Measurements from ENCODE around the gene ONECUT2.
"Not testable (repeated sequence)": the region's sequence is repeated elsewhere in the genome, so short reads cannot be mapped to it uniquely, and the experiment has no call there.

ONECUT2 gene

GRCh38 chr18:57475903-57476302 lies 40.7 kb downstream of the ONECUT2 start:
- ATAC-seq (replicated peaks; ENCODE audit: extremely low read depth, poor library complexity, severe bottlenecking) (no peak), DNase-seq (ENCODE audit: low spot score in 2 of 2) (no peak)
- Mint-ChIP-seq H3K9me3 (no peaks in the 10 kb centered on the region), H3K36me3 (ENCODE audit: insufficient read depth) (no peaks in the 10 kb centered on the region), H3K27ac (ENCODE audit: low read depth) (no peak overlapping the region), H3K4me3 (no peak overlapping the region), H3K27me3 (peaks cover 33% of the 10 kb centered on the region), H3K4me1 (no peaks in the 10 kb centered on the region)

GRCh38 chr18:57480733-57481132 lies 45.6 kb downstream of the ONECUT2 start:
- no peaks in the 10 kb centered on the region for H3K36me3 Mint-ChIP-seq (ENCODE audit: insufficient read depth)
- ATAC-seq (replicated peaks; ENCODE audit: extremely low read depth, poor library complexity, severe bottlenecking) (no peak), DNase-seq (ENCODE audit: low spot score in 2 of 2) (no peak)
- H3K27ac Mint-ChIP-seq (ENCODE audit: low read depth): no peak overlapping the region
- peaks cover 26% of the 10 kb centered on the region for H3K27me3 Mint-ChIP-seq
- no peaks in the 10 kb centered on the region for H3K4me1 Mint-ChIP-seq
- H3K9me3 Mint-ChIP-seq: no peaks in the 10 kb centered on the region
- H3K4me3 Mint-ChIP-seq: no peak overlapping the region

GRCh38 chr18:57497372-57498294 lies 62.5 kb downstream of the ONECUT2 start:
- DNase-seq (ENCODE audit: low spot score in 2 of 2) (no peak), ATAC-seq (replicated peaks; ENCODE audit: extremely low read depth, poor library complexity, severe bottlenecking) (no peak)
- Mint-ChIP-seq H3K27ac (ENCODE audit: low read depth) (no peak overlapping the region), H3K4me3 (no peak overlapping the region), H3K36me3 (ENCODE audit: insufficient read depth) (peaks cover 3% of the 10 kb centered on the region), H3K27me3 (peaks cover 25% of the 10 kb centered on the region), H3K9me3 (no peaks in the 10 kb centered on the region), H3K4me1 (no peaks in the 10 kb centered on the region)

GRCh38 chr18:57498682-57499256 lies 63.6 kb downstream of the ONECUT2 start:
- Mint-ChIP-seq H3K4me3 (no peak overlapping the region), H3K4me1 (no peaks in the 10 kb centered on the region), H3K27ac (ENCODE audit: low read depth) (no peak overlapping the region), H3K36me3 (ENCODE audit: insufficient read depth) (peaks cover 3% of the 10 kb centered on the region), H3K9me3 (no peaks in the 10 kb centered on the region), H3K27me3 (peaks cover 15% of the 10 kb centered on the region)
- DNase-seq (ENCODE audit: low spot score in 2 of 2) (no peak), ATAC-seq (replicated peaks; ENCODE audit: extremely low read depth, poor library complexity, severe bottlenecking) (no peak)

GRCh38 chr18:57502624-57503023 lies 67.5 kb downstream of the ONECUT2 start:
- Mint-ChIP-seq H3K9me3 (no peaks in the 10 kb centered on the region), H3K4me3 (no peak overlapping the region), H3K27me3 (peaks cover 34% of the 10 kb centered on the region), H3K4me1 (no peaks in the 10 kb centered on the region), H3K27ac (ENCODE audit: low read depth) (no peak overlapping the region), H3K36me3 (ENCODE audit: insufficient read depth) (peaks cover 3% of the 10 kb centered on the region)
- DNase-seq (ENCODE audit: low spot score in 2 of 2) (no peak), ATAC-seq (replicated peaks; ENCODE audit: extremely low read depth, poor library complexity, severe bottlenecking) (no peak)

- ATAC-seq (replicated peaks; ENCODE audit: extremely low read depth, poor library complexity, severe bottlenecking) (no peak), DNase-seq (ENCODE audit: low spot score in 2 of 2) (no peak)
- H3K9me3 Mint-ChIP-seq: no peaks in the 10 kb centered on the region
- H3K27me3 Mint-ChIP-seq: peaks cover 56% of the 10 kb centered on the region
- H3K27ac Mint-ChIP-seq (ENCODE audit: low read depth): no peak overlapping the region
- H3K4me3 Mint-ChIP-seq: no peak overlapping the region
- no peaks in the 10 kb centered on the region for H3K4me1 Mint-ChIP-seq
- H3K36me3 Mint-ChIP-seq (ENCODE audit: insufficient read depth): no peaks in the 10 kb centered on the region
Measured at GRCh38 chr18:57505231-57505630, 70.1 kb downstream of the ONECUT2 start.

GRCh38 chr18:57516056-57516455 lies 80.9 kb downstream of the ONECUT2 start:
- H3K27me3 Mint-ChIP-seq: peaks cover 35% of the 10 kb centered on the region
- no peaks in the 10 kb centered on the region for H3K36me3 Mint-ChIP-seq (ENCODE audit: insufficient read depth)
- no peak overlapping the region for H3K27ac Mint-ChIP-seq (ENCODE audit: low read depth)
- H3K4me3 Mint-ChIP-seq: no peak overlapping the region
- H3K9me3 Mint-ChIP-seq: no peaks in the 10 kb centered on the region
- DNase-seq (ENCODE audit: low spot score in 2 of 2): no peak
- ATAC-seq (replicated peaks; ENCODE audit: extremely low read depth, poor library complexity, severe bottlenecking): no peak
- no peaks in the 10 kb centered on the region for H3K4me1 Mint-ChIP-seq

GRCh38 chr18:57518533-57518932 lies 83.4 kb downstream of the ONECUT2 start:
- no peak for DNase-seq (ENCODE audit: low spot score in 2 of 2)
- H3K27me3 Mint-ChIP-seq: peaks cover 35% of the 10 kb centered on the region
- no peaks in the 10 kb centered on the region for H3K4me1 Mint-ChIP-seq
- no peaks in the 10 kb centered on the region for H3K36me3 Mint-ChIP-seq (ENCODE audit: insufficient read depth)
- no peak for ATAC-seq (replicated peaks; ENCODE audit: extremely low read depth, poor library complexity, severe bottlenecking)
- H3K9me3 Mint-ChIP-seq: no peaks in the 10 kb centered on the region
- no peak overlapping the region for H3K27ac Mint-ChIP-seq (ENCODE audit: low read depth)
- H3K4me3 Mint-ChIP-seq: no peak overlapping the region

- H3K9me3 Mint-ChIP-seq: no peaks in the 10 kb centered on the region
- H3K4me1 Mint-ChIP-seq: no peaks in the 10 kb centered on the region
- ATAC-seq (replicated peaks; ENCODE audit: extremely low read depth, poor library complexity, severe bottlenecking) (no peak), DNase-seq (ENCODE audit: low spot score in 2 of 2) (no peak)
- H3K27me3 Mint-ChIP-seq: peaks cover 35% of the 10 kb centered on the region
- H3K4me3 Mint-ChIP-seq: no peak overlapping the region
- no peaks in the 10 kb centered on the region for H3K36me3 Mint-ChIP-seq (ENCODE audit: insufficient read depth)
- no peak overlapping the region for H3K27ac Mint-ChIP-seq (ENCODE audit: low read depth)
Measured at GRCh38 chr18:57519668-57520424, 84.7 kb downstream of the ONECUT2 start.

GRCh38 chr18:57522348-57522747 lies 87.2 kb downstream of the ONECUT2 start:
- not testable (repeated sequence) for ATAC-seq (replicated peaks; ENCODE audit: extremely low read depth, poor library complexity, severe bottlenecking); H3K36me3 Mint-ChIP-seq (ENCODE audit: insufficient read depth); DNase-seq (ENCODE audit: low spot score in 2 of 2); H3K27ac Mint-ChIP-seq (ENCODE audit: low read depth); H3K4me3 Mint-ChIP-seq; H3K4me1 Mint-ChIP-seq; H3K9me3 Mint-ChIP-seq
- peaks cover 34% of the 10 kb centered on the region for H3K27me3 Mint-ChIP-seq

GRCh38 chr18:57523171-57523956 lies 88.2 kb downstream of the ONECUT2 start:
- no peaks in the 10 kb centered on the region for H3K9me3 Mint-ChIP-seq
- no peak overlapping the region for H3K27ac Mint-ChIP-seq (ENCODE audit: low read depth)
- no peaks in the 10 kb centered on the region for H3K4me1 Mint-ChIP-seq
- peaks cover 23% of the 10 kb centered on the region for H3K27me3 Mint-ChIP-seq
- no peak overlapping the region for H3K4me3 Mint-ChIP-seq
- peaks cover 2% of the 10 kb centered on the region for H3K36me3 Mint-ChIP-seq (ENCODE audit: insufficient read depth)
- DNase-seq (ENCODE audit: low spot score in 2 of 2) (no peak), ATAC-seq (replicated peaks; ENCODE audit: extremely low read depth, poor library complexity, severe bottlenecking) (no peak)

GRCh38 chr18:57527556-57528229 lies 92.5 kb downstream of the ONECUT2 start:
- DNase-seq (ENCODE audit: low spot score in 2 of 2) (no peak), ATAC-seq (replicated peaks; ENCODE audit: extremely low read depth, poor library complexity, severe bottlenecking) (no peak)
- H3K27ac Mint-ChIP-seq (ENCODE audit: low read depth): no peak overlapping the region
- no peaks in the 10 kb centered on the region for H3K9me3 Mint-ChIP-seq
- no peak overlapping the region for H3K4me3 Mint-ChIP-seq
- no peaks in the 10 kb centered on the region for H3K27me3 Mint-ChIP-seq
- peaks cover 2% of the 10 kb centered on the region for H3K36me3 Mint-ChIP-seq (ENCODE audit: insufficient read depth)
- no peaks in the 10 kb centered on the region for H3K4me1 Mint-ChIP-seq

Data from central memory CD8-positive, alpha-beta T cell (primary cell).